ENCODE results near the gene SGMS1.

DNA sequence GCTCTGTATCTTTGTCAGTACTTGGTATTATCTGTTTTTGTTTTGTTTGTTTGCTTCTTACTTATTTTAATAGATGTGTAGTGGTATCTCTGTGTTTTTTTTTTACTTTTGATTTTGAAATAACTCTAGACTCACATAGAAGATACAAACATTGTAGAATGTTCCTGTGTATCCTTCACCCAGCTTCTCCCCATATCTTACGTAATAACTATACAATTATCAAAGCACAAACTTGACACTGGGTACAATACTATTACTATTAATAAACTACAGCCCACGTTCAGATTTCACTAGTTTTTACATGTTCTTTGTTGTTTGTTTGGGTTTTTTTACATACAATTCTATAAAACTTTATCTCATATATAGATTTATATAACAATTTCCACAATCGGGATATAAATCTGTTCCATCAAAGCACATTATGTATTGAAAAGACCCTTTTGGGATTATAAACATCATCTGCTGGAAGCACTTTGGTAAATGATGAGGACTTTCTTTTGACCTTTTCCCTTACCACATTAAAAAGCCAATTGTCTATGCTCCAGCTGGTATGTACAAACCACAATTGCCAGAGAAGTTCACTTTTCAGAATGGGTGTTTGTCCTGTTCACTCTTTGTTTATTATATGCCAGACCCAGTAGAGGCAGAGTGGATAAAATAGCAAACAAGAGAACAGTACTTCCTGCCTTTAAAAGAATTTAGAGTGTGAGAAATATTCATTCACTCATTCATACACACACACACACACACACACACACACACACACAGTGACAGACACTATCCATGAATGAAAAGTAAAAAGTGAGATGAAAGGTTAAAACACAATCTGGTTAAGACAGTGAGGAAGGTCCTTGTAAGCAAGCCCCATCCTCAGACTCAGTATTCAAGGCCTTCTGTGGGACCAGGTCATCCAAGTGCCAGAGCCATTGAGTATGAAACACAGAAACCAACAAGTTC is 113.0 kb downstream of the SGMS1 start:
- TF ChIP-seq, protein P1, sequence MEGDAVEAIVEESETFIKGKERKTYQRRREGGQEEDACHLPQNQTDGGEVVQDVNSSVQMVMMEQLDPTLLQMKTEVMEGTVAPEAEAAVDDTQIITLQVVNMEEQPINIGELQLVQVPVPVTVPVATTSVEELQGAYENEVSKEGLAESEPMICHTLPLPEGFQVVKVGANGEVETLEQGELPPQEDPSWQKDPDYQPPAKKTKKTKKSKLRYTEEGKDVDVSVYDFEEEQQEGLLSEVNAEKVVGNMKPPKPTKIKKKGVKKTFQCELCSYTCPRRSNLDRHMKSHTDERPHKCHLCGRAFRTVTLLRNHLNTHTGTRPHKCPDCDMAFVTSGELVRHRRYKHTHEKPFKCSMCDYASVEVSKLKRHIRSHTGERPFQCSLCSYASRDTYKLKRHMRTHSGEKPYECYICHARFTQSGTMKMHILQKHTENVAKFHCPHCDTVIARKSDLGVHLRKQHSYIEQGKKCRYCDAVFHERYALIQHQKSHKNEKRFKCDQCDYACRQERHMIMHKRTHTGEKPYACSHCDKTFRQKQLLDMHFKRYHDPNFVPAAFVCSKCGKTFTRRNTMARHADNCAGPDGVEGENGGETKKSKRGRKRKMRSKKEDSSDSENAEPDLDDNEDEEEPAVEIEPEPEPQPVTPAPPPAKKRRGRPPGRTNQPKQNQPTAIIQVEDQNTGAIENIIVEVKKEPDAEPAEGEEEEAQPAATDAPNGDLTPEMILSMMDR (optimal IDR thresholded peaks at IDR 0.05 in 1 of 3, IDR thresholded peaks at IDR 0.05 in 1 of 3, conservative IDR thresholded peaks at IDR 0.05 in 1 of 3; ENCODE audit: extremely low read depth in 1 of 3, insufficient read depth in 2 of 3, low read length in 3 of 3), result no peak
- no peak for TF ChIP-seq EZH2 (IDR thresholded peaks at IDR 0.05; ENCODE audit: low read length)
